AG04450 (cell line): ENCODE measurements around the gene MTHFS. TPM values are rescaled to one million over a fixed set of nuclear protein-coding genes. Genes with fewer than 3 reads are reported as not detected.

Source experiments
- CTCF ChIA-PET: fragments of 300-600, 350-600 bp; formaldehyde crosslinking; extraction: SDS; loops from one replicate; lab custom pipeline; 2022; ENCODE audit warnings: antibody characterized with exemption, inconsistent platforms; lab: Charles Lee
- POLR2A ChIA-PET: fragments of 350-600 bp; formaldehyde crosslinking; extraction: SDS; loops from one replicate; lab custom pipeline; 2021; ENCODE audit warnings: antibody characterized with exemption, inconsistent platforms; lab: Yijun Ruan, JAX
- DNase-seq: peaks from one replicate; pipeline ENCODE4 v3.0.0-alpha.2; 2011; ENCODE audit warnings: low read depth, low spot score
- H3K27ac ChIP-seq: one replicate; pipeline ENCODE4 v1.5.1; 2012; ENCODE audit warnings: low read depth, low read length, control low read depth
- H3K27me3 ChIP-seq: one replicate; pipeline ENCODE4 v1.6.0; 2012; ENCODE audit warnings: low read length; ENCODE audit not compliant: control insufficient read depth, insufficient read depth
- H3K4me3 ChIP-seq: 2 replicates; pipeline ENCODE4 v1.5.1; 2011; ENCODE audit warnings: mild to moderate bottlenecking, low read depth, low read length, control low read depth
- H3K9me3 ChIP-seq: 2 replicates; pipeline ENCODE4 v1.5.1; 2012; ENCODE audit warnings: low read length; ENCODE audit not compliant: control insufficient read depth, insufficient read depth
- polyA plus RNA-seq: library from polyadenylated mRNA; depleted of rRNA; stranded (reverse); fragments of >200 nt; gene quantifications from 2 replicates; pipeline ENCODE4 v1.2.3, GENCODE V29; 2011
- TF ChIP-seq, protein P1 (sequence below): IDR thresholded peaks from 2 replicates; pipeline ENCODE4 v1.5.1; 2011; ENCODE audit warnings: low read depth, low read length, control low read depth, inconsistent platforms

Gene MTHFS
- polyA plus RNA-seq, 1 experiment, result 20.0 TPM

DNA sequence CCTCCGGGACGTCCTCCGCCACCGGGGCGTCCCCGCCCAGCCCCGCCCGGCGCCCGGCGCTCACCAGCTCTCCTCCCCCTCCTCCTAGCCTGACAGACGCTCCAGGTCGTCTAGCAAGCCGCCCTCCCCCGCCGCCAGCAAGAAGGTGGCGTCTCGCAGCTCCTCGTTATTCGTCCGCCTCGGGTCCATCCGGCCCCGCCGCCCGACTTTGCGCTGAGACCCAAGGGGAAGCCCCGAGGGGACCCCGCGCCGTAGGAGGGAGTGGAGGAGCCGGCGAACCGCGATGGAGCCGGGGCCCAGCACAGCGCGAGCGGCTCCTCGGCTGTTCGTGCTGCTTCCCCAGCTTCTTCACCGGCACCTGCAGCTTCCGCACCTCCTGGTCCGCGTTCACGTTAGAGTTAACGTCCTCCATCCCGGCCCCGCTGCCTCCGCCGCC is 26.3 kb upstream of the MTHFS start:
- no peaks in the 10 kb centered on the region for H3K27me3 ChIP-seq
- ChIA-PET POLR2A (interaction anchor here (0.6 to 1.7 kb wide), 16 partner anchors 9 to 237 kb away, joined by 3 to 6 read pairs (median 4); partner anchors contain the start of genes BCL2A1 and MTHFS), CTCF (interaction anchor here (0.6 to 3.4 kb wide), 5 partner anchors 9 to 70 kb away, joined by 3 to 26 read pairs (median 14); partner anchors contain the start of gene MTHFS)
- H3K9me3 ChIP-seq, result peaks cover 46% of the 10 kb centered on the region
- H3K4me3 ChIP-seq, result peak overlapping the region; percentile 88
- H3K27ac ChIP-seq, result peak overlapping the region; percentile 90
- TF ChIP-seq, protein P1, sequence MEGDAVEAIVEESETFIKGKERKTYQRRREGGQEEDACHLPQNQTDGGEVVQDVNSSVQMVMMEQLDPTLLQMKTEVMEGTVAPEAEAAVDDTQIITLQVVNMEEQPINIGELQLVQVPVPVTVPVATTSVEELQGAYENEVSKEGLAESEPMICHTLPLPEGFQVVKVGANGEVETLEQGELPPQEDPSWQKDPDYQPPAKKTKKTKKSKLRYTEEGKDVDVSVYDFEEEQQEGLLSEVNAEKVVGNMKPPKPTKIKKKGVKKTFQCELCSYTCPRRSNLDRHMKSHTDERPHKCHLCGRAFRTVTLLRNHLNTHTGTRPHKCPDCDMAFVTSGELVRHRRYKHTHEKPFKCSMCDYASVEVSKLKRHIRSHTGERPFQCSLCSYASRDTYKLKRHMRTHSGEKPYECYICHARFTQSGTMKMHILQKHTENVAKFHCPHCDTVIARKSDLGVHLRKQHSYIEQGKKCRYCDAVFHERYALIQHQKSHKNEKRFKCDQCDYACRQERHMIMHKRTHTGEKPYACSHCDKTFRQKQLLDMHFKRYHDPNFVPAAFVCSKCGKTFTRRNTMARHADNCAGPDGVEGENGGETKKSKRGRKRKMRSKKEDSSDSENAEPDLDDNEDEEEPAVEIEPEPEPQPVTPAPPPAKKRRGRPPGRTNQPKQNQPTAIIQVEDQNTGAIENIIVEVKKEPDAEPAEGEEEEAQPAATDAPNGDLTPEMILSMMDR, result no peak
- no peak for DNase-seq

DNA sequence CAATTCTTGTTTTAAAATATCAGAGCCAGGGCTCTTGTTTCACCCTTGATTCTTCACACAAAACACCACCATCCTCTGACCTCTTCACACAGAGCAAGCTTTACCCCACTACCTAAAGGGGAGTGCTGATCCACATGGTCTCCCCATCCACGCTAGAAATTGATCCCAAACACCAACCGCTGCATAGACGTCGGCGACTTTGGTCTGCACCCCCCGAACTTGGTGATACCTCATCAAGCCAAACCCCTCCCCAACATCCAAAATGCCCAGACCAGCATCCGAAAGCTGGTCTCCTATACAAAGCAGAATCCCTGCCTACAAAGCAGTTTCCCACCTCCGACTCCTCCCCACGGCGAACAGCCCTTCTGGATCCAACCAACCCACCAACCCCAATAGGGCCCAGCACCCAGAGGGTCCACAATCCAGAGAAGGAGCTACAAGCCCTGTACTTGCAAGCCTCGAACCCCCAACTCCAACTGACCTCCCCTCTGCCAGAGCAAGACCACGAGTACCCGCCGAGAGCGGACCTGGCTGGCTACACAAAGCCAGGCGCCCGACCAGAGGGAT is 25.8 kb upstream of the MTHFS start:
- H3K9me3 ChIP-seq, result peaks cover 51% of the 10 kb centered on the region
- H3K27me3 ChIP-seq, result no peaks in the 10 kb centered on the region
- TF ChIP-seq, protein P1, result no peak
- no peak for DNase-seq
- CTCF ChIA-PET, result interaction anchor here (0.6 to 3.4 kb wide), 6 partner anchors 9 to 71 kb away, joined by 3 to 26 read pairs (median 10); partner anchors contain the start of gene MTHFS
- peak overlapping the region; percentile 88 for H3K4me3 ChIP-seq
- POLR2A ChIA-PET, result interaction anchor here (0.6 to 1.7 kb wide), 10 partner anchors 9 to 138 kb away, joined by 3 to 6 read pairs (median 4); partner anchors contain the start of genes BCL2A1 and MTHFS
- peak overlapping the region; percentile 47 for H3K27ac ChIP-seq

DNA sequence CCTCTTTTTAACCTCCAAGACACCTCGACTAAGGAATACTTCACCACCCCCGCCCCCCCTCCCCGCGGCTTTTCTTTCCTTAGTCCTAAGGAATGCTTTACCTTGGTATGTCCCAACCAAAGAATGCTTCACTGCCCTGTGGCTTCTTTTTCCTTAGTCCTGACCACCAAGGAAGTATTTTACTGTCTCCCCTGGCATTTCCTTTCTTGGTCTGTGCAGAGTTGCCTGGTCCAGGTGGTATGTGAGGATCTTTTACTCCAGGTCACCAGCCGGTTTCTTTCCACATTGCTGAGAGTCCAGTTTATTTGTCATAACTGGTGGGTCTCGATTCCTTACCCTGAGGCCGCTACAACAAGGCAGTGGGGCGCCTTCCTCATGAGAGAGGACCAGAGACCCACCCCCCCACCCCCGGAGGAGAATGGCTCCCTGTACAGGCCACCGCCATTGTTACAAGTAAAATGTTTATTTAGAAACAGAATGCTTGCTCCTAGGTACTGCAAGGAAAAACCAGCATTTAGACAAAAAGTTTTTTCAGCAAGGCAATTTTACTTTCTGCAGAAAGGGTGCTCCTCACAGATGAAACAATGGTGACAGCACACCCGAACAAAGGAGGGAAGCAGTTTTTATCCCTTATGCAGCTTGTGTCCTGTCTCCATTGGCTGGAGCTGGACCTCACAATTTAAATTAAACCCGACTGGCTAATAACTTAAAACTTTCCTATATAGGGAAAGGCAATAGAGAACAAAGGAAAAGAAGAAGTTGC is 23.1 kb upstream of the MTHFS start:
- H3K27ac ChIP-seq, result no peak overlapping the region
- TF ChIP-seq, protein P1, result no peak
- CTCF ChIA-PET, result interaction anchor here (3.2 to 3.4 kb wide), 2 partner anchors 23 to 74 kb away, joined by 15 to 26 read pairs; partner anchors contain the start of gene MTHFS
- H3K4me3 ChIP-seq, result no peak overlapping the region
- POLR2A ChIA-PET, result no interaction called here
- no peaks in the 10 kb centered on the region for H3K27me3 ChIP-seq
- H3K9me3 ChIP-seq, result peaks cover 54% of the 10 kb centered on the region
- no peak for DNase-seq

DNA sequence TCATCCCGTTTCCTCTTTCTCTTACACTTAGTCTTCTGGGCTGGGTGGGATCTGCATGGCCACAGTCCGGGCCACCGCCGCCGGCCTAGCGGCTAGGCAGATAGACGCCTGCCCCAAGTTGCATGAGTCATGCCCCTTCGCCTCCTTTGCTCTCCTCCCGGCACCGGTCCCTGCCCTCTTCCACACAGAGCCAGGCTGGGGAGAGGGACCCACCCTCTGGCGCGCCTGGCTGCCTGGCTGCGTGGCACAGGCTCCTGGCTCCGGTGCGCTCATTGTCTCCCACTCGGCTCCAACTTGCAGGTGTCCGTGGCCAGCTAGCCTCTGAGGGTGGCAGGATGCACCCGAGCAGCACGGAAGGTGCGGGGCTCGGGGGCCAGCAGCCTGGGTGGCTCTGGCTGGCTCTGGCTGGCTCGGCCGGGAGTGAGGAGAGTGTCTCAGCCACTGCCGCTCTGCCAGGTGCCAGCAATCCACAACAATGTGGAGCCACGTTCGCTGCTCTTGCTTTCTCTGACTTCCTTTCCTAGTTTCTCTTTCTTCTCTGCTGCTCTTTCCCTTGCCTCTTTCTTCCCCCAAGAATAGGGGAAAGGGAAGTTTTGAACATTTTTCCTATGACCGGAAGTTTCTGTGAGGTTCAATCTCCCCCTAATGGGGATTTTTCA is 22.4 kb upstream of the MTHFS start:
- Histone ChIP-seq H3K27ac (no peak overlapping the region), H3K4me3 (no peak overlapping the region), H3K27me3 (no peaks in the 10 kb centered on the region), H3K9me3 (peaks cover 51% of the 10 kb centered on the region)
- no peak for DNase-seq
- CTCF ChIA-PET, result no interaction called here
- TF ChIP-seq, protein P1, result no peak
- POLR2A ChIA-PET, result no interaction called here
